DMS53 treated with DMSO at 0.1 percent for 48 hours (cell line): ENCODE results near the gene PAX7.
"Not testable (repeated sequence)": the region's sequence is repeated elsewhere in the genome, so short reads cannot be mapped to it uniquely, and the experiment has no call there.

Source experiments
- DNase-seq: peaks from one replicate; lab custom pipeline; 2025; ENCODE audit not compliant: unreplicated experiment; lab: John Stamatoyannopoulos, UW

Gene PAX7

DNA sequence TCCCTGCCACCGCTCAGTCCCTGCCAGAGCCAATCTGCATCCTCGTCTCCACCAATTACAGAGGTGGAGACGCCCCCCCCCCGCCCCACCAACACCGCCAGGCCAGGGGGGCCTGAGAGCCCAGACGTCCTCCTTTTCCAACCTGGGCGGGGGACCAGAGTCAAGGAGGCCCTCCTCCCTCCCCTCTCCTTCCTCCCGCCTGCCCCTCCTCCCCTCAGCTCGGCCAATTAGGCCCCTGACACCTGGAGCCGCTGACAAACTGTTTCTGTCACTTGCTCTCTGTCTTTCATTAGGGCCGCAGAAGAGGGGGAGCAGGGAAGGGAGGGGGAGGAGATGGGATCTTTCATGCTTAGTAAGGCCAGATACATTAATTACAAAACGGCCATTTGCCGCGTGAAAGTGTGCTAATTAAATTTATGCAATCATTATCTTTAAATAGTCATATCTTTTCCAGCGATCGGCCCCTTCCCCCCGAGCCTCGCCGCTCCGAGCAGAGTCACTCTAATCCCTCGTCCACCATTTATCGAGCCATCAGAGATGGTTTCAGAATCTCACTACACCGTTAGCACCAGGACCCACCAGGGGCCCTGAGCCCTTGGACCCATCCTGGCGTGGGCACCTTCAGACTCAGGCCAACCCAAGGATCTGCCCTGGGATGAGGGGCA is 94.7 kb downstream of the PAX7 start:
- DNase-seq, result no peak

DNA sequence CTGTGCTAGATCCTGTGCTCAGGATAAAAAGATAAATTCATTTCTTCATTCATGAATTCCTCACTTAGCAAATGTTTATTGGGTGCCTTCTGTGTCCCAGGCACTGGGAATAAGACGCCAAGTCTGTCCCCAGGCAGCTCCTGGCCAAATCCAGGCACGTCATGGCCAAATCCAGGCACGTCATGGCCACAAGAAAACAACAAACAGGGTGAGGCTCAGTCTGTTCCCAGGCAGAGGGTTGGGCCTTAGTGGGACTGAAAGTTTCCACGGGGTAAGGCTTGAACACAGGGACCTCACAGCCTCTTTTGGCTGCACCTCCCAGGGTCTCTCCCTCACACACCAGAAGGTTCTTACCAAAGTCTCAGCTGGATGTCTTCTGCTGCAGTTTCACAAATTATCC is 95.7 kb downstream of the PAX7 start:
- no peak for DNase-seq

GRCh38 chr1:18727956-18728355 is 97.3 kb downstream of the PAX7 start:
- no peak for DNase-seq

DNA sequence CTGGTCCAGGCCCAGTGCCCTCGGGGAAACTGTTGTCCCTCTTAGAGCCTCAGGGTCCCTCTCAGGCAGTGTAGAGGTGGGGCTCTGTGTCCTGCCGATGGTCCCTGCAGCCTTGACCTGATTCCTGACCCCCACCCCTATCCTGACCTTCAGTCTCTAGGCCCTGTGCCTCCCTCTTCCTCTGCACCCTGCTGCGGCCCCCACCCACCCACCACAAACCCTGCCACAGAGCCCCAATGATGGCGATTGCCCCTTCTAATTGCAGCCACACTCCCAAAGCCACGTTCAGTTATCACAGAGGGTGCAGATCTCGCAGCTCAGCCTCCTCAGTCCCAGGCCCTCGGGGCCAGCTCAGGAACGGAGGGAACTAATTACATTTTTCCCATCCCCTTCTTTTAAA is 99.7 kb downstream of the PAX7 start:
- no peak for DNase-seq

DNA sequence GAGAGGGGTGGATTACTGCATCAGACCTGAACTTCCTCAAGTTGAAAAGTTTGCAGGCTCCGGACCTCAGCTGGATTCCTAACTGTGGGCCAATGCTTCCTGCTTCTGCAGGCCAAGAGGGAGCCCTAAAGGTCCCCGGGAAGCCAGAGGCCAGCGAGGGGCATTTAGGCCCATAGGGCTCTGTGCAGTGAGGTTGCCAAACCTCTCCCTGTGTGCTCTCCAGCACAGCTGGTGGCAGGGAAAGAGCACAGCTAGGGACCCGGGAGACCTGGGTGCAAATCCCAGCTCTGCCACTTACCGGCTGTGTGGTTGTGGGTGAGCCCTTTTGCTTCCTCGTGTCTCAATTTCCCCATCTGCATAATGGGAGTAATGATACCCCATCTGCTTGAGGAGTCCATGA is 100.5 kb downstream of the PAX7 start:
- no peak for DNase-seq

DNA sequence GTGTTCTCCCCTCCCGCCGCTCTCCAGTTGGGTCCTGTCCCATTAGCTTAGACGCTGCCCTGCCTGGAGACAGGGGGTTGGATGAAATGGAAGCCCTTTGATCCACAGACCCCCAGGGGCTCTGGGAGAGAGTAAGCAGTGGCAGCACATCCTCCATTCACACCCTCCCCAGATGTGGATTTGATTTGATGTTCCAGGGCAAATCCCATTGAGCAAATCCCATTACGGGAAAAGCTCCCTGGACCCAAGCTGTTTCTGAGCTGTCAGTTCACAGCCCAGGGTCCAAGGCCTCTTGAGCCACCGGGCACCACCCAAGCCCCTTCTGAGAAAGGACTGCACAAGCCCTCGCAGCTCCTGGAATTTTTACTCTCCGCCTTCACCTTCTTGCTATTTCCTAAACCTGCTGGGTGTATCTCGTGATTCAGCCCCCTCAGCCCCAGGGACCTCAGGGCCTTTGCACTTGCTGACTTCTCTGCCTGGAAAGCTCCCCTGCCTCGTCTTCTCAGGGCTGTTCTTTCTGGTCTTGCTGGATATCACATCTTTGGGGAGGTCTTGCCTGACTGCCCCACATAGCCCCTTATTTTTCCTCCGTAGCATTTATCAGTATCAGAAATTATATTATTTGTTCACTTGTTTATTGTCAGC is 101.1 kb downstream of the PAX7 start:
- no peak for DNase-seq

- no peak for DNase-seq
Measured at GRCh38 chr1:18732686-18733085, 102.0 kb downstream of the PAX7 start.

- DNase-seq, result no peak
Measured at GRCh38 chr1:18734001-18734400, 103.4 kb downstream of the PAX7 start.

DNA sequence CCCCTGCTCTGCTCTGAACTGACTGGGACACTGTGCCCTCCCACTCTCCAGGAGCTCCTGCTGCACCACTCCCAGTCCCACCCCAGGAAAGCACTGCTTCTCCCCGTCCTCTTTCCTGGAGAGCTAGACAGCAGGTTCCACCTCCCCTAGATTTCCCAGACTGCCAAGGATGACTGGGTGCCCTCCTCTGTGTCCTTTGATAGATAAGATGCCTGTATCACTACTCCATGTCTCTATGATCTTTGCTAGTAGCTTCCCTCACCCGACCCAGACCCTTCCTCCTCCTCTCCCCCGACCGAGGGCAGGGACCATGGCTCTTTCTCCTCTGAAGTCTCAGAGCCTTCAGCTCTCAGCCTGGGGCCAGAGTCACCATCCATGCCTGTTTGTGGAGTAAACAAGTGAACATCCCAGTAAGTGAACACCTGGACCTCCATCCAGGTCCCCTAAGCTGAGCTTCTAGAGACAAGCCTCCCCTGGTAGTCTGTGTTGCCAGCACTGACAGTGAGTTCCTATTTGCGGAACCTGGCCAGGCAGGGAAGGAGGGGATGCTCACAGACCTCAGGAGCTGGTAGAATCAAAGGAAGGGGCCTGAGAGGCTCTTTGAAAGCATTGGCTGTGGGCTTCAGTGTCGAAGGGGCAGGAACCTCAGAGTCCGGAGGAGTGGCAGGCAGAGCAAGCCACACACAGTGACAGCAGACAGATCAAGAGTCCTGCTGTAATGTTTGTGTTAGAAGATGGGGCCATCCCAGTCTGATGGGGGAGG is 104.0 kb downstream of the PAX7 start:
- DNase-seq, result no peak

- DNase-seq, result no peak
Measured at GRCh38 chr1:18735224-18735997, 104.8 kb downstream of the PAX7 start.

DNA sequence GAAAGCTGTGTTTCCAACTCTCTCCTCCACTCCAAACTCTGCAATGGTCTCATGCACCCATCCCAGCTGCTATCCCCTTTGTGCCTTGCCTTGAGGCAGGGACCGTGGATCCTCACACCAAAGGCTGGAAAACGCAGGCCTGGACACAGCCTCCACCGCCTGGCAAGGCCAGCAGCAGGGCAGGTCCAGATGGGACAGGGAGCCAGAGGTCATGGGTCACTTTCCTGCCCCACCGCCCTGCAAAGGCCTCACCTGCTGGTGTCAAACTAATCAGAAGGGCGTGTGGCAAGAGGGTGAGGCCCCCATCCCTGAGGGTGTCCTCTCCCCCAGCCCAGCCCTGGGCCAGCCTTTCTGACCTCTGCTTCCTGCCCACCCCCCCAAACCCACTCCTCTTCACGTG is 106.3 kb downstream of the PAX7 start:
- no peak for DNase-seq

GRCh38 chr1:18738126-18738525 is 107.5 kb downstream of the PAX7 start:
- DNase-seq, result no peak

DNA sequence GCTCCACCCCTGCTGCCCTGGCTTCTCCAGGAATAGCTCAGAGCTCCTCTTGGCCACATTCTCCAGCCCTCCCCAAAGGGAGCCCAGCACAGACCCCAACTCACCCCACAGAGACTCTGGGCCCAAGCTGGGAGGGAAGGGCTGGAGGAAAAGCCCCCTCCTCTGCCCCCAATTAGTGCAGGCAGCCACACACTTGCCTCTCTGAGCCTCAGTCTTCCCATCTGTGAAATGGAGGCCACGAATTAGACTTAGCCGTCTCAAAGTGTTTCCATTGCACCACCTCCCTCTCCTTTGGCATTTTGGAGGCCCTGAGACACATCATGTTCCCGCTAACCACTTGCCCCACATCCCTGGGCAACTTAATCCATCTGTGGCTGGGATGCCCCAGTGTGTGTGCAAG is 108.0 kb downstream of the PAX7 start:
- DNase-seq, result no peak

GRCh38 chr1:18739408-18739807 is 108.8 kb downstream of the PAX7 start:
- DNase-seq, result no peak

- no peak for DNase-seq
Measured at GRCh38 chr1:18739897-18740296, 109.3 kb downstream of the PAX7 start.

DNA sequence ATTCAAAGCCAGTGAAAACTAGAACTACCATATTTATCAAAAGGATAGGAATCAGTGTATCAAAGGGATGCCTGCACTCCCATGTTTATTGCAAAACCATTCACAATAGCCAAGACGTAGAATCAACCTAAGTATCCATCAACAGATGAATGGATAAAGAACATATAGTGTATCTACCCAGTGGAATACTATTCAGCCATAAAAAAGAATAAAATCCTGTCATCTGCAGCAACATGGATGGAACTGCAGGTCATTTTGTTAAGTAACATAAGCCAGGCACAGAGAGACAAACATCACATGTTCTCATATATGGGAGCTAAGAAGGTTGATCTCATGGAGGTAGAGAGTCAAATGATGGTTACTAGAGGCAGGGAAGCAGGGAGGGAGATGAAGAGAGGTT is 110.0 kb downstream of the PAX7 start:
- DNase-seq, result no peak

DNA sequence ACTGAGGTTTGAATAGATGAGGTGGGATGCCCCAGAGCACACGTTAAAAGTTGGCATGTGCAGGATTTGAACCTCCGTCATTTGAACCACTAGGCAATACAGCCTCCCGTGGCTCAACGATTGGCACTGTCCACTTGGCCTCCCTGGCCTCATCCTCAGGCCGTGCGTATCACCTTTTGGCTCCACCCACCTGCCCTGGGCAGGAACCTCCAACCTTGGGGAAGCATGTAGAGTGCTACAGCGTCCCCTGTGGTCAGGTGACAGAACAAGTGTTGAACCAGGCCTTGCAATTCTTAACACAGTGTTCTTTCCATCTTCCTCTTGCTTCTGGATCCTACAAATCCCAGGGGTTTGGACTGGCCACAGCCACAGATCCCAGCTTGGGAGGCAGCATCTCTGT is 112.6 kb downstream of the PAX7 start:
- no peak for DNase-seq

DNA sequence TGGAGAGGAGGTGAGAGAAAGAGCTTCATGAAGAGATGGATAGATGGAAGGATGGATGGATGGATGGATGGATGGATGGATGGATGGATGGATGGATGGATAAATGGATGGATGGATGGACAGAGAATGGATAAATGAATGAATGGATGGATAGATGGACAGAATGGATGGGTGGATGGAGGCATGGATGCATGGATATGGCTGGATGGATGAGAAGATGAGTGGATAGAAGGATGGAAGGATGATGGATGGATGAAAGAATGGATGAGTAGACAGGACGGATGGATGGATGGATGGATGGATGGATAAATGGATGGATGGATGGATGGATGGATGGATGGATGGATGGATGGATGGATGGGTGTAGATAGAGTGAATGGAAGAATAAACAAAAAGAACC is 113.7 kb downstream of the PAX7 start:
- DNase-seq, result not testable (repeated sequence)

GRCh38 chr1:18746981-18747380 is 116.3 kb downstream of the PAX7 start:
- no peak for DNase-seq

DNA sequence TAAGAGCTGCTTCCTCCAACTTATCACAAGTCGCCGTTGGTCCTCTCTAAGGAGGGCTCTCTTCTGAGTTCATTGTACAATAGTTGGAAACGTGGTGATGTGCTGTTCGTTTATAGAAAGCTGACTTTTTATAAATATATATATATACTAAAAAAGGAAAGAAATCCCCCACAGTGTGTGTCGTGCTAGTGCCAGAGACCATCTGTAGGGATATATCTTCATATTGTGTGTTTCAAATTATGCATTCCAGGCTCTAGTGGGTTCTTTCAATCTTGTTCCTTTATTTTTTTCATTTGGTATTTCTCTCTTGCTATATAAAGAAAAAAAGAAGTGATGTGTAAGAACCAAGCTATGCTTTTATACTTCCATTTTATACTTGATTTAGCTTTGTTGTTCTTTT is 117.0 kb downstream of the PAX7 start:
- no peak for DNase-seq

DNA sequence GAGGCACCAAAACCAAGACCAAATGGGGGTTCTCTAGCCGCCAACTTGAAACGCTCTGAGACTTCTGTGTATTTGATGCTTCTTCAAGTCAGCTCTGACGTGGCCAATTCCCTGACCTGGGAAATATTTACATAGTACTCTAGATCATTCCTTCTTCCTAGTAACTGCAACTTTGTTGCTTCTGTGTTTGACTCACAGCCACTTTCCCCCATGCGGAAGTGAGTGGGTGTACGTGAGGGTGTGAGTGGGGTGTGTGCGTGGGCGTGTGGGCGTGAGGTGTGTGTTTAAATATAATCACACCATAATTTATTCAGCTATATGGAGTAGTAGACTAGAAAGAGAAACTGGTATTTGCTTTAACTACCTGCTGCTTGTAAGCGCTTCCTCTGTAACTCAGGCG is 117.8 kb downstream of the PAX7 start:
- no peak for DNase-seq

- no peak for DNase-seq
Measured at GRCh38 chr1:18749569-18749968, 118.9 kb downstream of the PAX7 start.
